GM23338 (cell line): ENCODE results near the gene KAZALD1. TPM values are rescaled to one million over a fixed set of nuclear protein-coding genes. Genes with fewer than 3 reads are reported as not detected.

Source experiments
- ATAC-seq: fragments of 200-7000 bp; cut with Tn5 transposase; 3 replicates; pipeline ENCODE4 v1.9.1; 2020
- DNase-seq: peaks from one replicate; pipeline ENCODE4 v3.0.0-alpha.2; 2015; ENCODE audit warnings: low spot score
- H2AFZ ChIP-seq: fragments of 200-600 bp; sonication (generic); 2 replicates; pipeline ENCODE4 v1.8.0; 2016; ENCODE audit warnings: antibody characterized with exemption, mild to moderate bottlenecking, moderate library complexity
- H3F3A ChIP-seq: fragments of 200-600 bp; sonication (generic); replicated peaks from 2 replicates; pipeline ENCODE4 v1.8.0; 2017; ENCODE audit warnings: antibody characterized with exemption, mixed run types, low read depth
- H3K27ac ChIP-seq: fragments of 200-600 bp; sonication (generic); 2 replicates; pipeline ENCODE4 v1.6.1; 2016; ENCODE audit warnings: low read depth
- H3K27me3 ChIP-seq: fragments of 200-600 bp; sonication (generic); 2 replicates; pipeline ENCODE4 v1.8.0; 2016; ENCODE audit warnings: mild to moderate bottlenecking, mixed run types, moderate library complexity; ENCODE audit not compliant: insufficient read depth
- H3K36me3 ChIP-seq: fragments of 200-600 bp; sonication (generic); 2 replicates; pipeline ENCODE4 v1.8.0; 2016; ENCODE audit warnings: mild to moderate bottlenecking; ENCODE audit not compliant: insufficient read depth
- H3K4me1 ChIP-seq: fragments of 200-600 bp; sonication (generic); 2 replicates; pipeline ENCODE4 v1.8.0; 2016; ENCODE audit warnings: mild to moderate bottlenecking, moderate library complexity; ENCODE audit not compliant: insufficient read depth
- H3K4me2 ChIP-seq: fragments of 200-600 bp; sonication (generic); 2 replicates; pipeline ENCODE4 v1.7.1; 2017; ENCODE audit warnings: mixed run types
- H3K4me3 ChIP-seq: fragments of 200-600 bp; sonication (generic); 2 replicates; pipeline ENCODE4 v1.6.1; 2016; ENCODE audit warnings: mixed run types
- H3K79me2 ChIP-seq: fragments of 200-600 bp; sonication (generic); replicated peaks from 2 replicates; pipeline ENCODE4 v1.8.0; 2017; ENCODE audit warnings: mild to moderate bottlenecking; ENCODE audit not compliant: insufficient read depth
- H3K9me2 ChIP-seq: fragments of 200-600 bp; sonication (generic); 2 replicates; pipeline ENCODE4 v1.8.0; 2017; ENCODE audit not compliant: insufficient read depth
- H4K20me1 ChIP-seq: fragments of 200-600 bp; sonication (generic); replicated peaks from 2 replicates; pipeline ENCODE4 v1.8.0; 2017; ENCODE audit warnings: mild to moderate bottlenecking; ENCODE audit not compliant: insufficient read depth
- H3K27ac Mint-ChIP-seq: 2 replicates; pipeline ENCODE4 v1.8.0; 2020; ENCODE audit warnings: inconsistent platforms, mild to moderate bottlenecking, moderate library complexity, mixed read lengths
- H3K27me3 Mint-ChIP-seq: 3 replicates; pipeline ENCODE4 v1.8.0; 2022; ENCODE audit warnings: low read depth, mild to moderate bottlenecking, moderate library complexity, mixed read lengths, inconsistent platforms; ENCODE audit not compliant: insufficient read depth, poor library complexity
- H3K36me3 Mint-ChIP-seq: 3 replicates; pipeline ENCODE4 v1.8.0; 2021; ENCODE audit warnings: low read depth, mild to moderate bottlenecking, inconsistent platforms, moderate library complexity, mixed read lengths
- H3K4me1 Mint-ChIP-seq: 3 replicates; pipeline ENCODE4 v1.8.0; 2020; ENCODE audit warnings: mild to moderate bottlenecking, inconsistent platforms, mixed read lengths
- H3K4me3 Mint-ChIP-seq: 3 replicates; pipeline ENCODE4 v1.8.0; 2021; ENCODE audit warnings: moderate library complexity, mild to moderate bottlenecking, inconsistent platforms, mixed read lengths
- H3K9me3 Mint-ChIP-seq: 3 replicates; pipeline ENCODE4 v1.8.0; 2020; ENCODE audit warnings: moderate library complexity, mild to moderate bottlenecking, inconsistent platforms, mixed read lengths
- ETS1 ChIP-seq: IDR thresholded peaks from 2 replicates; pipeline ENCODE4 v1.6.1; 2016; ENCODE audit warnings: antibody characterized with exemption
- EZH2 ChIP-seq: fragments of 200-600 bp; sonication (generic); IDR thresholded peaks from one replicate; pipeline ENCODE4 v1.8.0; 2017; ENCODE audit warnings: antibody characterized with exemption, mild to moderate bottlenecking, low read depth; ENCODE audit not compliant: unreplicated experiment
- EZH2phosphoT487 ChIP-seq: fragments of 200-600 bp; sonication (generic); IDR thresholded peaks from one replicate; pipeline ENCODE4 v1.8.1; 2018; ENCODE audit warnings: antibody characterized with exemption; ENCODE audit not compliant: unreplicated experiment
- STAT1 ChIP-seq: IDR thresholded peaks from one replicate; pipeline ENCODE4 v1.6.1; 2016; ENCODE audit warnings: antibody characterized with exemption; ENCODE audit not compliant: unreplicated experiment
- ZNF114 ChIP-seq: fragments of 250-450 bp; sonication (Bioruptor Pico); IDR thresholded peaks from 2 replicates; pipeline ENCODE4 v1.5.0; 2020; ENCODE audit warnings: mild to moderate bottlenecking, moderate library complexity
- ZNF462 ChIP-seq: fragments of 250-450 bp; sonication (Bioruptor Pico); IDR thresholded peaks from 2 replicates; pipeline ENCODE4 v1.5.0; 2020; ENCODE audit warnings: mild to moderate bottlenecking, moderate library complexity
- polyA plus RNA-seq: library from polyadenylated mRNA; unstranded; fragments of >200 nt; fragmentation: Nextera tagmentation; extraction: Ambion mirVana; gene quantifications from 2 replicates; pipeline ENCODE4 v1.2.1, GENCODE V29; 2016
- total RNA-seq: library from RNA; depleted of rRNA; stranded (reverse); fragments of >200 nt; shearing (Covaris generic); gene quantifications from 2 replicates; pipeline ENCODE4 v1.2.3, GENCODE V29; 2014

The KAZALD1 gene
- total and polyA plus RNA-seq, 2 experiments from 2014 or later = 0.27 to 1.3 TPM

GRCh38 chr10:101021239-101021638, 40.5 kb upstream of the KAZALD1 start (continued):
- TF ChIP-seq ZNF462 (CRISPR knock-in tag) = no peak
- no peak for TF ChIP-seq STAT1

DNA sequence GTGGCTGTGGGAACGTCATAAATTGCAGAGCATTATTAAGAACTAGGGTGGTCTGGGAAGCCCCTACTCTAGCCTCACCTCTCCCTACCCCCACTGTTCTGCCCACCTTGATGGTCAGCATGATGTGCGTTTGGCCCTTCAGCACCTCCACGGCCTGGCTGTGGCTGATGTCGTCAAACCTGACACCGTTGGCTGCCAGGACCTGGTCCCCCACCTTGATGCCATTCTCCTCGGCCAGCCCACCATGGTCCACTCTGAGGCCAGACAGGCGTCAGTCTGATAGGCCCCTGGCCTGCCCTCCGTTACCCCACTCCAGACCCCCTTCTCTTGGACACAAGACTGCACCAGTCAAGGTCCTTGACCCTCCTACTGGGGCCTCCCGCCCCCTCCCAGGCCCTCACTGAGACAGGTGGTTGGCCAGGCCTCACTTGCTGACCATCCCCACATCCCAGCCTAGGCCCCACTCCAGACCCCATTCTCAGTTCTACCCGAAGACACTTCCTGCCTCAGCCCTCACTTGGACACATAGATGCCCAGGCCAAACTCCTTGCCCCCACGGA, 40.0 kb upstream of the KAZALD1 start:
- H3K4me1 Mint-ChIP-seq = peaks cover 9% of the 10 kb centered on the region; the same call in 2 of the 3 replicates
- H3K27ac Mint-ChIP-seq = no peak overlapping the region
- H4K20me1 ChIP-seq = no peaks in the 10 kb centered on the region
- no peaks in the 10 kb centered on the region for H3F3A ChIP-seq
- H3K27me3 Mint-ChIP-seq = peaks cover 52% of the 10 kb centered on the region
- H3K4me3 ChIP-seq = no peak overlapping the region
- H3K4me1 ChIP-seq = peaks cover 9% of the 10 kb centered on the region; the same call in 1 of the 2 replicates
- no peak overlapping the region for H3K4me3 Mint-ChIP-seq
- peaks cover 42% of the 10 kb centered on the region for H3K27me3 ChIP-seq
- no peaks in the 10 kb centered on the region for H3K79me2 ChIP-seq
- ATAC-seq (no peak), DNase-seq (no peak)
- TF ChIP-seq ETS1 (no peak), EZH2 (no peak), ZNF114 (CRISPR knock-in tag) (no peak), EZH2phosphoT487 (no peak)
- no peak overlapping the region for H3K27ac ChIP-seq
- no peaks in the 10 kb centered on the region for H3K9me3 Mint-ChIP-seq
- H2AFZ ChIP-seq = no peak overlapping the region
- H3K9me2 ChIP-seq = no peaks in the 10 kb centered on the region
- no peaks in the 10 kb centered on the region for H3K36me3 ChIP-seq
- H3K4me2 ChIP-seq = no peak overlapping the region
- no peaks in the 10 kb centered on the region; the same call in 2 of the 3 replicates for H3K36me3 Mint-ChIP-seq
